Esophagus squamous epithelium (tissue), 4 donors: ENCODE results near the gene FMR1.

Source experiments
- POLR2A ChIP-seq, 4 donors: fragments of 450-650 bp; IDR thresholded peaks; one replicate each; pipeline ENCODE4 v1.6.1; 2017; ENCODE audit warnings: antibody characterized with exemption in 4 of 4, mild to moderate bottlenecking in 4 of 4, moderate library complexity in 3 of 4
- TF ChIP-seq, protein P1 (sequence below), 6 experiments: fragments of 450-650 bp in 4 of 6; fragments of 200-600 bp in 2 of 6; sonication (generic) in 2 of 6; IDR thresholded peaks; one replicate each; pipeline ENCODE4 v1.5.1; 2016 to 2019; ENCODE audit warnings: antibody characterized with exemption in 6 of 6, mild to moderate bottlenecking in 4 of 6, moderate library complexity in 4 of 6

DNA sequence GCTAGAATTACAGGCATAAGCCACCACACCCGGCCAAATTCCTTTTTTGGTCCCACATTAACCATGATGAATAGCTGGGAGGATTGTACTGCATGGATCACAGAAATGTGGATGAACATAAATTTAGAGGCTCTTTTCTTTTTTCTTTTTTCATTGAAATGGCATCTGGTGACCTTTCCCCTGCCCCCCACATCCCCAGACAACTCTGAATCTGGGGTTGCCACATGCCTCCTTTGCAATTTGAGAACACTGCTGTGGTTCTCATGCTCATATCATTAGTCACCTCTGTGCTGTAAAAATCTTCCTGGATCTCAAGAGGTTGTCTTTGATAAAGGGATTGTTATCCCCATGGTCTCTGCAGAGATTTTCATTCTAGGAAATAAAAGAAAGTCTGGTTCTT, 46.6 kb downstream of the FMR1 start:
- TF ChIP-seq, protein P1, sequence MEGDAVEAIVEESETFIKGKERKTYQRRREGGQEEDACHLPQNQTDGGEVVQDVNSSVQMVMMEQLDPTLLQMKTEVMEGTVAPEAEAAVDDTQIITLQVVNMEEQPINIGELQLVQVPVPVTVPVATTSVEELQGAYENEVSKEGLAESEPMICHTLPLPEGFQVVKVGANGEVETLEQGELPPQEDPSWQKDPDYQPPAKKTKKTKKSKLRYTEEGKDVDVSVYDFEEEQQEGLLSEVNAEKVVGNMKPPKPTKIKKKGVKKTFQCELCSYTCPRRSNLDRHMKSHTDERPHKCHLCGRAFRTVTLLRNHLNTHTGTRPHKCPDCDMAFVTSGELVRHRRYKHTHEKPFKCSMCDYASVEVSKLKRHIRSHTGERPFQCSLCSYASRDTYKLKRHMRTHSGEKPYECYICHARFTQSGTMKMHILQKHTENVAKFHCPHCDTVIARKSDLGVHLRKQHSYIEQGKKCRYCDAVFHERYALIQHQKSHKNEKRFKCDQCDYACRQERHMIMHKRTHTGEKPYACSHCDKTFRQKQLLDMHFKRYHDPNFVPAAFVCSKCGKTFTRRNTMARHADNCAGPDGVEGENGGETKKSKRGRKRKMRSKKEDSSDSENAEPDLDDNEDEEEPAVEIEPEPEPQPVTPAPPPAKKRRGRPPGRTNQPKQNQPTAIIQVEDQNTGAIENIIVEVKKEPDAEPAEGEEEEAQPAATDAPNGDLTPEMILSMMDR (IDR thresholded peaks at IDR 0.05) = no peak
- no peak for TF ChIP-seq POLR2A (IDR thresholded peaks at IDR 0.05)
